ENCODE data around the gene CRYBB2.

- TF ChIP-seq EZH2 (IDR thresholded peaks at IDR 0.05) (no peak), CTCF (IDR thresholded peaks at IDR 0.05 in 2 of 3, conservative IDR thresholded peaks at IDR 0.05 in 1 of 3; ENCODE audit: borderline replicate concordance in 1 of 3, insufficient read depth in 1 of 3, low read depth in 2 of 3, low read length in 2 of 3) (no peak), POLR2A (IDR thresholded peaks at IDR 0.05; ENCODE audit: borderline replicate concordance, extremely low read depth, insufficient read depth, insufficient read length) (no peak), ATF3 (IDR thresholded peaks at IDR 0.05) (no peak), JUND (IDR thresholded peaks at IDR 0.05) (no peak), ZNF274 (IDR thresholded peaks at IDR 0.05; ENCODE audit: low read depth, low read length) (no peak), POLR2AphosphoS5 (IDR thresholded peaks at IDR 0.05; ENCODE audit: low read depth, low read length) (no peak), MAX (IDR thresholded peaks at IDR 0.05) (no peak), SRF (IDR thresholded peaks at IDR 0.05; ENCODE audit: low read depth) (no peak)
Measured at GRCh38 chr22:25186140-25186539, 33.3 kb upstream of the CRYBB2 start.
